Activated naive CD4-positive, alpha-beta T cell treated with anti-CD3 and anti-CD28 coated beads, Interleukin-2, amount 50 U/mL, for 24 hours (primary cell): ENCODE measurements around the gene MTNR1B.

Experiments used
- H3K27ac Mint-ChIP-seq: one replicate; pipeline ENCODE4 v1.8.0; 2021; ENCODE audit warnings: mild to moderate bottlenecking, mixed read lengths
- H3K27me3 Mint-ChIP-seq: one replicate; pipeline ENCODE4 v1.8.0; 2021; ENCODE audit warnings: mixed read lengths
- H3K36me3 Mint-ChIP-seq: one replicate; pipeline ENCODE4 v1.8.0; 2021; ENCODE audit warnings: mixed read lengths
- H3K4me1 Mint-ChIP-seq: one replicate; pipeline ENCODE4 v1.8.0; 2021; ENCODE audit warnings: mixed read lengths
- H3K4me3 Mint-ChIP-seq: one replicate; pipeline ENCODE4 v1.8.0; 2021; ENCODE audit warnings: mild to moderate bottlenecking, mixed read lengths
- H3K9me3 Mint-ChIP-seq: one replicate; pipeline ENCODE4 v1.8.0; 2021; ENCODE audit warnings: mixed read lengths

Gene MTNR1B

GRCh38 chr11:92969634-92970347, at the start of gene MTNR1B:
Gene MTNR1B, plus strand, starts transcription at chr11:92969651. Its CDS starts 75 bp downstream, at chr11:92969726.
- Mint-ChIP-seq H3K9me3 (no peaks in the 10 kb centered on the region), H3K27me3 (peaks cover 9% of the 10 kb centered on the region), H3K36me3 (no peaks in the 10 kb centered on the region), H3K27ac (no peak within 1 kb of the TSS), H3K4me3 (no peak within 1 kb of the TSS), H3K4me1 (no peaks in the 10 kb centered on the region)

GRCh38 chr11:92920331-92920730, 49.1 kb upstream of the MTNR1B start:
- H3K4me1 Mint-ChIP-seq: no peaks in the 10 kb centered on the region
- H3K27me3 Mint-ChIP-seq: peaks cover 1% of the 10 kb centered on the region
- H3K9me3 Mint-ChIP-seq: no peaks in the 10 kb centered on the region
- H3K4me3 Mint-ChIP-seq: no peak overlapping the region
- no peak overlapping the region for H3K27ac Mint-ChIP-seq
- H3K36me3 Mint-ChIP-seq: no peaks in the 10 kb centered on the region

- no peak overlapping the region for H3K27ac Mint-ChIP-seq
- no peaks in the 10 kb centered on the region for H3K36me3 Mint-ChIP-seq
- no peaks in the 10 kb centered on the region for H3K9me3 Mint-ChIP-seq
- peaks cover 1% of the 10 kb centered on the region for H3K27me3 Mint-ChIP-seq
- H3K4me3 Mint-ChIP-seq: no peak overlapping the region
- no peaks in the 10 kb centered on the region for H3K4me1 Mint-ChIP-seq
Observed at GRCh38 chr11:92922731-92923130, 46.7 kb upstream of the MTNR1B start.

GRCh38 chr11:92929246-92929645, 40.2 kb upstream of the MTNR1B start:
- H3K9me3 Mint-ChIP-seq: no peaks in the 10 kb centered on the region
- no peak overlapping the region for H3K27ac Mint-ChIP-seq
- no peaks in the 10 kb centered on the region for H3K4me1 Mint-ChIP-seq
- H3K27me3 Mint-ChIP-seq: no peaks in the 10 kb centered on the region
- no peak overlapping the region for H3K4me3 Mint-ChIP-seq
- H3K36me3 Mint-ChIP-seq: no peaks in the 10 kb centered on the region

GRCh38 chr11:92929653-92930052, 39.8 kb upstream of the MTNR1B start:
- Mint-ChIP-seq H3K36me3 (no peaks in the 10 kb centered on the region), H3K27ac (no peak overlapping the region), H3K4me3 (no peak overlapping the region), H3K4me1 (no peaks in the 10 kb centered on the region), H3K9me3 (no peaks in the 10 kb centered on the region), H3K27me3 (peaks cover 2% of the 10 kb centered on the region)

- Mint-ChIP-seq H3K4me1 (no peaks in the 10 kb centered on the region), H3K27ac (no peak overlapping the region), H3K36me3 (no peaks in the 10 kb centered on the region)
Observed at GRCh38 chr11:92931746-92932422, 37.6 kb upstream of the MTNR1B start.

GRCh38 chr11:92939305-92939704, 30.1 kb upstream of the MTNR1B start:
- Mint-ChIP-seq H3K4me3 (no peak overlapping the region), H3K27me3 (peaks cover 2% of the 10 kb centered on the region), H3K36me3 (no peaks in the 10 kb centered on the region), H3K27ac (no peak overlapping the region), H3K9me3 (no peaks in the 10 kb centered on the region), H3K4me1 (no peaks in the 10 kb centered on the region)

More at GRCh38 chr11:92931746-92932422, 37.6 kb upstream of the MTNR1B start:
- H3K9me3 Mint-ChIP-seq: no peaks in the 10 kb centered on the region
- H3K27me3 Mint-ChIP-seq: peaks cover 2% of the 10 kb centered on the region
- no peak overlapping the region for H3K4me3 Mint-ChIP-seq

GRCh38 chr11:92941676-92942571, 27.5 kb upstream of the MTNR1B start:
- Mint-ChIP-seq H3K4me1 (no peaks in the 10 kb centered on the region), H3K27ac (no peak overlapping the region), H3K9me3 (peaks cover under 1% of the 10 kb centered on the region), H3K36me3 (no peaks in the 10 kb centered on the region), H3K4me3 (no peak overlapping the region), H3K27me3 (peaks cover 7% of the 10 kb centered on the region)

- Mint-ChIP-seq H3K27me3 (peaks cover 9% of the 10 kb centered on the region), H3K27ac (no peak overlapping the region), H3K4me1 (no peaks in the 10 kb centered on the region), H3K9me3 (peaks cover 18% of the 10 kb centered on the region), H3K36me3 (no peaks in the 10 kb centered on the region), H3K4me3 (no peak overlapping the region)
Observed at GRCh38 chr11:92946707-92947106, 22.7 kb upstream of the MTNR1B start.

GRCh38 chr11:92948116-92948515, 21.3 kb upstream of the MTNR1B start:
- Mint-ChIP-seq H3K27me3 (peaks cover 11% of the 10 kb centered on the region), H3K27ac (no peak overlapping the region), H3K36me3 (no peaks in the 10 kb centered on the region), H3K9me3 (peaks cover 18% of the 10 kb centered on the region), H3K4me1 (no peaks in the 10 kb centered on the region), H3K4me3 (no peak overlapping the region)

GRCh38 chr11:92954003-92954402, 15.4 kb upstream of the MTNR1B start:
- Mint-ChIP-seq H3K9me3 (peaks cover 2% of the 10 kb centered on the region), H3K27me3 (peaks cover 7% of the 10 kb centered on the region), H3K4me3 (no peak overlapping the region)

GRCh38 chr11:92955860-92956259, 13.6 kb upstream of the MTNR1B start:
- Mint-ChIP-seq H3K9me3 (no peaks in the 10 kb centered on the region), H3K4me1 (no peaks in the 10 kb centered on the region), H3K36me3 (no peaks in the 10 kb centered on the region), H3K27ac (no peak overlapping the region), H3K4me3 (no peak overlapping the region), H3K27me3 (peaks cover 7% of the 10 kb centered on the region)

More at GRCh38 chr11:92954003-92954402, 15.4 kb upstream of the MTNR1B start:
- no peak overlapping the region for H3K27ac Mint-ChIP-seq
- H3K4me1 Mint-ChIP-seq: no peaks in the 10 kb centered on the region
- H3K36me3 Mint-ChIP-seq: no peaks in the 10 kb centered on the region

- Mint-ChIP-seq H3K27ac (no peak overlapping the region), H3K4me1 (no peaks in the 10 kb centered on the region), H3K9me3 (no peaks in the 10 kb centered on the region), H3K27me3 (peaks cover 5% of the 10 kb centered on the region), H3K36me3 (no peaks in the 10 kb centered on the region), H3K4me3 (no peak overlapping the region)
Observed at GRCh38 chr11:92960886-92961285, 8.6 kb upstream of the MTNR1B start.

- no peaks in the 10 kb centered on the region for H3K4me1 Mint-ChIP-seq
- no peaks in the 10 kb centered on the region for H3K9me3 Mint-ChIP-seq
- H3K36me3 Mint-ChIP-seq: no peaks in the 10 kb centered on the region
- H3K27ac Mint-ChIP-seq: no peak overlapping the region
- peaks cover 4% of the 10 kb centered on the region for H3K27me3 Mint-ChIP-seq
- no peak overlapping the region for H3K4me3 Mint-ChIP-seq
Observed at GRCh38 chr11:92962446-92962845, 7.0 kb upstream of the MTNR1B start.

GRCh38 chr11:92964471-92964870, 5.0 kb upstream of the MTNR1B start:
- Mint-ChIP-seq H3K4me3 (no peak overlapping the region), H3K27me3 (no peaks in the 10 kb centered on the region), H3K9me3 (no peaks in the 10 kb centered on the region), H3K36me3 (no peaks in the 10 kb centered on the region), H3K4me1 (no peaks in the 10 kb centered on the region), H3K27ac (no peak overlapping the region)

- no peak overlapping the region for H3K27ac Mint-ChIP-seq
- no peak overlapping the region for H3K4me3 Mint-ChIP-seq
- no peaks in the 10 kb centered on the region for H3K36me3 Mint-ChIP-seq
- no peaks in the 10 kb centered on the region for H3K9me3 Mint-ChIP-seq
- H3K4me1 Mint-ChIP-seq: no peaks in the 10 kb centered on the region
- peaks cover 2% of the 10 kb centered on the region for H3K27me3 Mint-ChIP-seq
Observed at GRCh38 chr11:92965196-92965595, 4.3 kb upstream of the MTNR1B start.
